Measurements from ENCODE around the gene KEL.

The KEL gene

GRCh38 chr7:142908290-142908689 lies 53.9 kb downstream of the KEL start:
- no peak for TF ChIP-seq CTCF (IDR thresholded peaks at IDR 0.05; ENCODE audit: extremely low read depth, missing control alignments)
- no peak for DNase-seq (ENCODE audit: low spot score)

GRCh38 chr7:142906643-142907042 lies 55.5 kb downstream of the KEL start:
- DNase-seq (ENCODE audit: low spot score) = no peak
- TF ChIP-seq CTCF (IDR thresholded peaks at IDR 0.05; ENCODE audit: extremely low read depth, missing control alignments) = no peak

GRCh38 chr7:142905759-142906158 lies 56.4 kb downstream of the KEL start:
- no peak for TF ChIP-seq CTCF (IDR thresholded peaks at IDR 0.05; ENCODE audit: extremely low read depth, missing control alignments)
- DNase-seq (ENCODE audit: low spot score) = no peak

GRCh38 chr7:142904128-142904527 lies 58.0 kb downstream of the KEL start:
- no peak for TF ChIP-seq CTCF (IDR thresholded peaks at IDR 0.05; ENCODE audit: extremely low read depth, missing control alignments)
- DNase-seq (ENCODE audit: low spot score) = no peak

GRCh38 chr7:142901426-142902259 lies 60.5 kb downstream of the KEL start:
- DNase-seq (ENCODE audit: low spot score) = no peak
- TF ChIP-seq CTCF (IDR thresholded peaks at IDR 0.05; ENCODE audit: extremely low read depth, missing control alignments) = no peak

- no peak for TF ChIP-seq CTCF (IDR thresholded peaks at IDR 0.05; ENCODE audit: extremely low read depth, missing control alignments)
- DNase-seq (ENCODE audit: low spot score) = no peak
Measured at GRCh38 chr7:142899661-142900060, 62.5 kb downstream of the KEL start.

- TF ChIP-seq CTCF (IDR thresholded peaks at IDR 0.05; ENCODE audit: extremely low read depth, missing control alignments) = no peak
- no peak for DNase-seq (ENCODE audit: low spot score)
Measured at GRCh38 chr7:142898377-142899170, 63.6 kb downstream of the KEL start.
